Measurements from ENCODE around the gene OR11H7.

DNA sequence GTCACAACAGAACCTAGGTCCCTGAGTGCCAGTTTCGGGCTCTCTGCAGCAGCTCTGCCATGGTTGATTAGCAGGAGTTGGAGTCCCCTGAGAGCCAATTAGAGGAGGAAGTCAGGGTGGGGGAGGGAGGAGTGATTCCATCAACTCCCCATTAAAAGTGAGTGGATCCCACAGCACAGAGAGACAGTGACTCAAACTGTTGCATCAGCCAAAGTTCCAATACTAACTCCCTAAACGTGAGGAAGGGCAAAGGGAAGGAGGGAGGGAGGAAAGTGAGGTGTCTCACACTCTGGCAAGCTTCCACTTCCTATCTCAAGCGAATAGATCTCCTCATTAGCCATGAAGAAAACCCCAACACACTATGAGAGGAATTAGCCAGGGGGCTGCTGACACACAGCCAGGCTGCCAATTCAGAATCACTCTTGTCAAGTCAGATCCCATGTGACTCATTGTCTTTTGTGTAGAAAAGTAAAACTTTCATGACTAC is 33.9 kb downstream of the OR11H7 start:
- TF ChIP-seq GATA3 (IDR thresholded peaks at IDR 0.05; ENCODE audit: low read depth, low read length) = no peak
- TF ChIP-seq GATA2 (IDR thresholded peaks at IDR 0.05; ENCODE audit: low read depth, low read length) = no peak

Data from SH-SY5Y (cell line).